ENCODE measurements around the gene NOTCH1.

Gene NOTCH1

DNA sequence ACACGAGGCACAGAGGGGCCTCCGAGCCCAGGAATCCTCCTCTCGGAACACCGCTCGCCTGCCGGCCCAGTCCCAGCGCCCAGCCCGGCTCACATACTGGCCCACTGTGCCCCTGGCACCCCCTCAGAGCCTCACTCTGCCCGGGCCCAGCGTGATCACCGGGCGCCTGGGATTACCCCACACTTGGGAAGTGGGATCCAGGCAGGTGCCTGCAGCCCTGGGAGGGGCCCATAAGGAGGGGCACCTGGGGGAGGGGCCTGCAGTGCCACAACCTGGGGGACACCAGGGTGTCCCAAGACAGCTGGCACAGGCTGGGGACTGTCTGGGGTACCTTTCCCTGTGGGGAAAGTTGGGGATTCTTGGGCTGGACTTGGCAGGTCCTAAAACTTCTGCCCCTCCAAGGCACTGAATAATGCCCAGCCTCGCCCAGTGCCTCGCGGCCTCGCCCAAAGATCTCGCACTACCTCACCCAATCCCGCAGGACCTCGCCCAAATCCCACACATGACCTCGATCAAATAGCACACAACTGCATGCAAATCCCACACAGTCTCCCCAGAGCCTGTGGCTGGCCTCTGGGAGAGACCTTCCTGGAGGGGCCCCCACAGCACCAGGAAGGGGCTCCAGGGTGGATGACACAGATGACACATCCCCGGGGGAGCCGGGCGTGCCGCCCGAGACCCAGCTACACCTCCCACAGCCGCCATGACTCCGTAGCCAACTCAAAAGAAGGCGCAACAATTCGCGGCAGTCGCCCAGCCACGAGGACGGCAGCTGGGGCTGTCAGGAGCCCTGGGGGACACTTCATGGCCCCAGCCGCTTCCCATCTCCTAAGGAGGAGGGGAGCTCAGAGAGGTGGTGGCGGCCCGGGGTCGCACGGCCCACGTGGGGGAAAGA is 13.7 kb downstream of the NOTCH1 start:
- no peak for DNase-seq (ENCODE audit: low read depth in 3 of 3)

DNA sequence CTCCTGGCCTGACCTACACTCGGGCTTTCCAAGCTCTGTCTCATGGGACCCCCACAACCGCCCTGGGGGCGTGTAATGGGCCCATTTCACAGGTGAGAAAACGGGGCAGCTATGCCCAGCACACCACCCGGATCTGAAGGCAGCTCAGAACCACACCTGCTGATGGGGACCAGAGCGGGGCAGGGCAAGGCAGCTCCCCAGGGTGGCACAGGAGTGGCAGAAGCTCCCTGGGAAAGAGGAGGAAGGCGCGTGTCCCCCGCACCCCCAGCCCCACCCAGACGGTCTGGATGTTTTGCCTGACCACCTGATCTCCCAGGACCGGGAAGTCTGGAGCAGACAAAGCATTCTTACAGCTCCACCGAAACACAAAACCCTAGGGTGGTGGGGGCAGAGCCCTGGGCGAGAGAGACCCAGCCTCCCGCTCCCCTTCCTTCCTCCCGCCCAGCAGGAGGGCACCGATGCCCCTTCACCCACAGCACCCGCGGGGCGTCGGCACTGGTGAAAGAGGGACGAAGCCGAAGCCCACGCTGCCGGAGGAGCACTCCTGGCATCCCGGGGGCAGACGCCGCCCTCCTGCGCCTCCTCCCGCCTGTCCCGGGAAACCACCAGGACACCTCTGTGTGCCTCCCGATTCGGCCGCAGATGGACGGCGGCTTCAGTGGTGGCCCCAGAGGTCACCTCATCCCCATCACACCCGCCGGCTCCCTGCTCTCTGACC is 14.5 kb downstream of the NOTCH1 start:
- DNase-seq (ENCODE audit: low read depth in 3 of 3), result no peak

DNA sequence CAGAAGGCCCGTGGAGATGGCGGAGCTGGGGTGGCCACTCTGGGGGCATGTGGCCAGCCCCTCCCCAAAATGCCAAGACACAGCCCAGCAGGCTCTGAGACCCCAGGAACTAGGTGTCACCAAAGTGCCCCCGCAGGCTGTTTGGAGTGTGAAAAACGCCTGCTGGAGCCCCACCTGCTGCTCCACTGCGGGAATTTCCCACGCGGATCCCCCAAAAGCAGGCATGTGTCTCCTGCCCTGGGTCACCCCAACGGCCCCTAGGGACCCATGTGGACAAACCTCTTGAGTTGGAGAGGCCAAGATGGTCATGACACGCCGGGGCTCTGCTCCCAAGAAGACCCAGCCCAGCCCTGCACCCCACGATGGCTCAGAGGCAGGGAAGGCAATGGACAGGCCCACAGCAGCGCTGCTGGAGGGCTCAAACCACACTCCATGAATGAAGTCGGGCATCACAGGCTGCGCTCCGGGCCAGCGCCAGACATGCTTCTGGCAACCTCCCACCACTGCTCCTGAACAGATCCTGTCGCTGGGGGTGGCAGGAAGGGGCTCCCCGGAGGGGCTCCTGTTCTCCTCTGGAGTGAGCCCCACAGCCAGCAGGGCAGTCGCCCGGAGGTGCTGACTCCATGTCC is 15.3 kb downstream of the NOTCH1 start:
- DNase-seq (ENCODE audit: low read depth in 3 of 3), result no peak

DNA sequence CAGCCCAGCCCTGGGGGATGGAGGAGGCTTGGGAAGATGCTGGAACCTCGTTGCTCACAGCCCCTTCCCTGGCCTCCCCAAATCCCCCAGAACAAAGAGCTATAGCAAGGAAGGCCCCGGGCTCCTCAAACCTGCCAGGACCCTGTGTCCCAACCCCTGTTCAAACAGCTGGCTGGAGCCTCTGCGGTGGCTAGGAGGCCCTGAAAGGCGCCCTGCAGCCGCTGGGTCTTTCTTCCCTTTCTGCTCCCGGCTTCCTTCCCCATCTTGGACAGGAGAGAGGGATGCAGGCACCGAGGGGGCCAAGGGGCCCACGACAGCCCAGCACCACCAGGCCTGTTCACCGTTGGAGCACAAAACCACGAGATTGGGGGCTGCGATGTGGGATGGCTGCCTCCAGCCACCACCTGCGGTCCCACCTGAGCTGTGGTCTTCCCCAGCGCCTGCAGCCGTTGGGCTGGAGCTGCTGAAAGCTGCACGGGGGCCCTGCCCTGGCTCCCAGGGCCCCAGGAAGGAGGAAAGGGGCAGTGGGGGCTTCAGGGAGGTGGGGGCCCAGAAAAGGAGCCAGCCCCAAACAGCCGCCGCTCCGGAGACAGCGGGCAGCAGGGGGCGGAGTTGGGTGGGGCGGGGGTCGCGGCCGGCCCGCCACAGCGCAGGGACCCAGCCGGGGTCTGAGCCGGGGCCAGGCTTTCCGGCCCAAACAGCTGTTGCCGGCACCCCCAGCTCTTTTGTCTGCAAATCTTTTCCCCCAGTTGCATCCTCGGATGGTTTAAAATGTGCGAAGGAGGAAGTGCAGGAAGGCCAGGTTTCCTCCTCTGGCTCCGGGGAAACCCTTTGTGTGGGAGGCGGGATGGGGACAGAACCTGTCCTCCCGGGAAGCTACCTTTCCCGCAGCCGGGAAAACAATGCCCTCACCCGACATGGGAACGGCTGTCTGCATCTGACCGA is 16.1 kb downstream of the NOTCH1 start:
- no peak for DNase-seq (ENCODE audit: low read depth in 3 of 3)

DNA sequence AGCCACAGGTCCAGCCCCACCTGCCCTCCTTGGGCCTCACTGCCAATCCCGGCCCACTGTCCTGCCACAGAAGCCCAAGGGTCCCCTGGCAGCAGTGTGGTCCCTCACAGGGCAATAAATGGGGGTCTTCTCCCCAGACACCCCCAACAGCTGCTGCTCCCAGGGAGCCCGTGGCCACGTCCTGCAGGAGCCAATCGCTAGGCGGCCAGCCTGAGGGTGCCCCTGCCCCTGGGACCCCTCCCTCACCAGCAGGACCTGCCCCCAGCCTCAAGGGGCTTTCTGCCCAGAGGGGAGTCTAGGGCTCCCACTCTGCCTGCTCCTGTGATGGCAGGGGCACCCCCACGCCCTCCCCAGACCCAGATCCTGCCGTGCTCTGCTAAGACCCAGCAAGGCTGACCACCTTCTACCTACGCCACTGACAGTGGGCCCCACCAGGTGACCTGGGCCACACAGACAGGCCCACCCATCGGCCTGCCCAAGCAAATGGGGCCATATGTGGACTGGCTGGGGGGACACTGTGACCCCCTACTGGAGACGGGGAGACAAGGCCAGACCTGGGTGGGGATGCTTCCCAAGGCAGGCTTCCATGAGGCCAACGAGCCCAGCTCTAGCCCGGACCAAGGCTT is 17.0 kb downstream of the NOTCH1 start:
- DNase-seq (ENCODE audit: low read depth in 3 of 3), result no peak

DNA sequence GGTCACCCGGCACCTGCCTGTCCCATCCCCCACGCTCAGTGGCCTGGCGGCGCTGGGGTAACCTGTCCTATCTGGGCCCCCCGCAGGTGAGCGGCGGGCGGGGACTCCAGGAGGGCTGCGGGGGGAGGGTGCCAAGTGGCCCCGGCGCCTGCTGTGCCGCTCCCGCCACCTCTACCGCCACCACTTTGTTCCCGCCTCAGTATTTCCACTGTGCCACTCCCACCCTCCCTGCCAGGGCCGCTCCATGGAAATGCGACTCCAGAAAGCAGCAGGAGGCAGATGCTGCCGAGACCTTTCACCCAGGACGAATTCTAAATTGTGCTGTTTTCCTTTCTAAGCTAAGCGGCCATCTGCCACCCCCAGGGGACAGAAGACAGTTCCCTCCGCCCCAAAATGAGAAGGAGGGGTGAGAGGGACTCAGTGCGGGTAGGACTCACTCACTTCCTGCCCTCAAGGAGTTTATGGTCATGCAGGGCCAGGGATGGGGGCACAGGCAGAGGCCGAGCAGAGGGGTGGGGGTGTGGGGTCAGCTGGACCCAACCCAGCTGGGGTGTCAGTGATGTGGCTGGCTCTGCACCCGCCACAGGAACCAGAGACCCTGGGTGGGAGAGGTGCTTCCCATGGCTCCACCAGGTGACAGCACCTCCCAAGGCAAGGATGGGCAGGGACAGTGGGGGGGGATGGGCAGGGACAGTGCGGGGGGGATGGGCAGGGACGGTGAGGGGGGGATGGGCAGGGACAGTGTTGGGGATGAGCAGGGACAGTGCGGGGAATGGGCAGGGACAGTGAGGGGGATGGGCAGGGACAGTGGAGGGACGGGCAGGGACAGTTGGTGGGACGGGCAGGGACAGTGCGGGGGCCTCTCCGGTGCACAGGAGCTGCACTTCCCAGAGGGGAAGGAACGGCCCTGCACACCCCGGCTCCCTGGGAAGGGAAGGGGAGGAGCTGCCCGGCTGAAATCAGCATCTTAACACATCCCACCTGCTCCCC is 17.8 kb downstream of the NOTCH1 start:
- no peak for DNase-seq (ENCODE audit: low read depth in 3 of 3)

DNA sequence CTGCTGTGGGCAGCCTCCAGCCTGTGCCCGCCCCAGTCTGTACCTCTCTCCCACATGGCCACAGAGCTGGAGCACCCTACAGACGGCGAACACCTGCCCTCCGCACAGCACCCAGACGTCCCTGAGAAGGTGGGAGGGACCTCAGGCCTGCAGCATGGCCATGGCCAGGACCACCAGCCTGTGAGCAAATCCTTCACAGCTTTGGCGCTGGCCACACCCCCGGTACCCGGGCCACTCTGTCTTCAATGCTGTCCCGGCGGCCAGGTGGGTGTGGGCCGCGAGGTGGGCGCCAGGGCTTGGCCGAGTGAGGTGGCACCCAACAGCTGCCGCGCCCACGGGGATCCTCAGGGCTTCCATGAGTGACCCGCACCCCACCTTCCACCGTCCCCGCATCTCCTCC is 18.7 kb downstream of the NOTCH1 start:
- DNase-seq (ENCODE audit: low read depth in 3 of 3), result no peak

DNA sequence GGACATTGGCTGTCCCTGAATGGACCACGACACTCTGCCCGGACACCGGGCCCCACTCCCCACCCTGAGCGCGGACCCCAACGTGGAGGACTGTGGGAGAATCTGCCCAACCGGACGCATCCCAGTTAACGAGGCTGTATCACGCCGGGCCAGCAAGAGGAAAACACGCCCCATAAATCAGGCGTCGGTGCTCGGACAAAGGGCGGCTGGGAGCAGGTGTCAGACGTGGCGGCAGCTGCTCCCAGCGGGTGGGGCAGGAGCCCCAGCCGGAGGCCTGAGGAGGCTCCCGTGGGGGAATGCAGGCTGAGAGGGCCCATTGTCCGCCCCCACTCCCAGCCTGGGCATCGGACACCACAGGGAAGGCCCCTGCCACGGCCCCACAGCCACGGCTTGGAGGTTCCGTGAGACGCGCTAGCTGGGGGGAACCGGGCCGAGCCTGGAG is 19.2 kb downstream of the NOTCH1 start:
- no peak for DNase-seq (ENCODE audit: low read depth in 3 of 3)

DNA sequence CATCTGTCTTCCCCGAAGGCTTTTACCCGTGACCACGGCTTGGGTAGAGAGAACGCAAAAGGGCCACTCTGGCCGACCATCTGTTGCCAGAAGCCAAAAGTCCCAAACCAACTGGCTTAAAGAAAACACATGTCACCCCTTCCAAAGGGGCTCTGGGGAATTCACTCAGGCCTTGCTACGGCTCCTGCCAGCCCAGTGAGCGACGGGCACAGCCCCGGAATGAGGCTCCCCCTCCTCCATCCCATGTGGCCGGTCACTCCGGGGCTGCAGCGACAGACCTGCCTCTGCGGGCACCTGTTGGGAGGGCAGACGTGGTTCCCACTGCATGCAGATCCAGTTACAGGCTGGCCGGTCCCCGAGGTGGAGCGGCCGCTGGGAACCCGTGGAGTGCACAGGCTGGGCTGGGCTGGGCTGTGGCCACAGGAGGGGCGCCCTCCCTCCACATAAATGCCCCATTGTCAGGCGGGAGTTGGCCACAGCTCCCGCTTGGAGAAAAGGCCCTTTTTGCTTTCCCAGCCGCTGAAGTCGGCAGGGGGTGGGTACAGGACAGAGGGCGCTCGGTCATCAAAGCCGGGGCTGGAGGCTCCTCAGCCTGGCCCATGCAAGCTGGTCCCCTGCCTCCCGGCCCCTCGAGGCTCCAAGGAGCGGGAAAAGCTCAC is 19.9 kb downstream of the NOTCH1 start:
- no peak for DNase-seq (ENCODE audit: low read depth in 3 of 3)

DNA sequence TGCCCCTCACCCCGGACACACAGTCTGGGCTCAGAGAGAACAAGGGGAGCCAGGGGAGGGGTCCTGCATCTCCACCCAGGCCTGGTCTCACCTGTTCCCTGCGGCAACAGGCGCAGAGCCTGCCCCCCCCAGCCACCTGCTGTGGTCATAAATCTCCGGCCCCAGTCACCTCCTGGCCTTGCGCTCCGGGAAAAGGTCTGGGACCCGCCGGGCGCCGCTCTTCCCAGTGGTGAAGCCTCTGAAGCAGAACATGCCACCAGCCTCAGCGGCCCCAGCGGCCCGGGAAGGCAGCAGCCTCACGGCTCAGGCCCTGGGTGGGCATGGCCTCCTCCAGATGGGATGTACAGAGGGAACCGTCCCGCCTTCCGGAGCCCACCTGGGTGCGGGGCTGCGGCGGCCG is 20.6 kb downstream of the NOTCH1 start:
- DNase-seq (ENCODE audit: low read depth in 3 of 3), result no peak

DNA sequence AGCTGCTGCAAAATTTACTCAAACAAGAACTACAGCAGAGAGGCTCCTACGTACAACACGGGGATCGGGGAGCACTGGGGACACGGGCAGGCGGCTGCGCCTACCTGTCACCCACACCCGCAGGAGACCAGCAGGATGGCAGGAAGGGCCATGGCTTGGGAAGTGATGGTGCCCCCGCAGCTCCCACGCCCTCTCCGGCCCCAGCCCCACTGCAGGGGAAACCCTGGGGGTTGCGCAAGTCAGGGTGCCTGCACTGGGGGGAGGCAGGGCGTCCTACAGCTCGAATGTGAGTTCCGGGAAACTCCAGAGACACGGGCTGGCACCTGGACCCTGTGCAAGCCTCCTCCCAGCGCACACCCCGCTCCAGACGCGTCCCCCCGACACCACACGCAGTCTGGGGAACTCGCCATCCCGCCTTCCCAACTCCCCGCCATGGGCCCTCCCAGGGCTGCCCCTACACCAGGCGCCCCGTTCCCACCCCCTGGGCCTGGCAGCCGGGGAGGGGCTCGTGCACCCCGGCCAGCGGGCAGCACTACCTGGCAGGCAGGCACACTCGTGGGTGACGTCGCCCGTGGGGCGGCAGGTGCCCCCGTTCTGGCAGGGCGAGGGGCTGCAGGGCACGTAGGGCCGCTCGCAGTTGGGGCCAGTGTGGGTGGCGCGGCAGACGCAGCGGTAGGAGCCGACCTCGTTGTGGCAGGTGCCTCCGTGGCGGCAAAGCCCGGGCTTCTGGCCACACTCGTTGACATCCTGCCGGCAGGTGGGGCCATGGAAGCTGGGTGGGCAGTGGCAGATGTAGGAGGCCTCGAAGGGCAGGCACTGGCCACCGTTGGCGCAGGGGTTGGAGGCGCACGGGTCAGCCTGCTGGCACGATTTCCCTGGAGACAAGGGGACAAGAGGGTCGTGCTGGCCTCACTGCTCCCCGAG is 23.3 kb downstream of the NOTCH1 start:
- no peak for DNase-seq (ENCODE audit: low read depth in 3 of 3)

DNA sequence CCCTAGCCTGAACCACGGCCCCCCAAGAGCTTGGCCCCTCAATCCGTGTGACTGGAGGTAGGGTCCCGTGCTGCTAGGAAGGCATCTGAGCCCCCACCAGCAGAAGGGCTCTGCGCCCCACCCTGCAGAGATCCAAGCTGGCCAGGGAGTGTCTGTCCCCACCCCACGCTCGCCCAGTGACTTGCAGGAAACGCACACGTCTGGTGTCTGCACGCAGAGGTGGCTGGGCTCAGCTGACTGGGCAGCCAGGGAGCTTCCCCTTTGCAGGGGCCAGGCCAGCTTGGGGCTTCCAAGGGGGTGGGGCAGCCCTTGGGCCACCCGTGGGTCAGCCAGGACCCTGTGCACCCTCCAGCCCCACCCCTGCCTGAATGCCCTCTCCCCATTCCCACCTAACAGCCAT is 24.3 kb downstream of the NOTCH1 start:
- DNase-seq (ENCODE audit: low read depth in 3 of 3), result no peak

DNA sequence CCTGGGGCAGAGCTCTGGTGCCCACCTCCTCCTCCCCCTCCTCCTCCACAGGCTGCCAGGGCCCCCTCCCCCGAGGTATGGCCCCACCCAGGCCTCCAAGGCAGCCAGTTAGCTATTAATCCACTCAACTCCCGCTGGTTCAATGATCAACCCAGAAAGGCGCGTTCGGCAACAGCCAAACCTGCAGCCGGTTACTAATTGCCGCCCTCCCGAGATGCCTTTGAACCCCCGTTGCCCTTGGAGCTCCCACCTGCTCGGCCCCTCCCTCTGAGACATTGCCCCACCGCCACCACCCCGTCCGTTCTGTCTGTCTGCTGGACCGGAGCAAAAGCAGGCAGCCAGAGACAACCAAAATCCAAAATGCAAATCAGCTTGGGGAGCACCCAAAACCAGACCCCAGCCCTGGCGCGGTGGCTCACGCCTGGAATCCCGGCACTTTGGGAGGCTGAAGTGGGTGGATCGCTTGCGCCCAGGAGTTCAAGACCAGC is 25.8 kb downstream of the NOTCH1 start:
- DNase-seq (ENCODE audit: low read depth in 3 of 3), result no peak

DNA sequence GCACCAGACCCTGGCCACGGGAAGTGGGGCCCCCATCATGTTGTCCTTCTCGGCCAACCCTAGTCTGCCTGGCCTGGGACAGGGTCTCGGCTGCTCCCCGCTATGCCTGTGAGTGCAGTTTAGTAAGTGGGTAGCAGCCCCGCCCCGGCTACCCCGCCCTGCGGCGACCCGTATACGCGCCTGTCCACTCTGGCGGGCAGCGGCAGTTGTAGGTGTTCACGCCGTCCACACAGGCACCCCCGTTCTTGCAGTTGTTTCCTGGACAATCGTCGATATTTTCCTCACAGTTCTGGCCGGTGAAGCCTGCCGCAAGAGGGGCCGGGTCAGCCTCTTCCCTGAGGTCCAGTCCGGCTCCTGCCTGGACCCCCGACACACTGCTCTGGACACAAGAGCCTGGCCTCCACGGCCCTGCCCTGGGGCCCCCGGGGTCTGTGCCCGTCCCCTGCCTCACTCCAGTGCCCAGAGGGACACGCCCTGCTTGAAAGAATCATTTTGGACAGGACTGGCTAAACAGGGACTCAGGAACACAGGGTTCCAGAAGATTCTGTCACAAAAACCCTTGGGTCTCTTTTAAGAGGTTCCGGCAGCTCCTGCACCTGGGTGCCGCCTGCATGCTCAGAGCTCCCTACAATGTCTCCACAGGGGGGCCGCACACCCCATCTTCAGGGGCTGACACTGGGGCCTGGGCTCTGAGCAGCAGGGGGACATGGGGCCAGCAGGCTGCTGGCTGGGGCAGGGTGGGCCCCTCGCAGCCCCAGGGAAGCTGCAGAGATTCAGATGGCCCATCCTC is 26.4 kb downstream of the NOTCH1 start:
- no peak for DNase-seq (ENCODE audit: low read depth in 3 of 3)

DNA sequence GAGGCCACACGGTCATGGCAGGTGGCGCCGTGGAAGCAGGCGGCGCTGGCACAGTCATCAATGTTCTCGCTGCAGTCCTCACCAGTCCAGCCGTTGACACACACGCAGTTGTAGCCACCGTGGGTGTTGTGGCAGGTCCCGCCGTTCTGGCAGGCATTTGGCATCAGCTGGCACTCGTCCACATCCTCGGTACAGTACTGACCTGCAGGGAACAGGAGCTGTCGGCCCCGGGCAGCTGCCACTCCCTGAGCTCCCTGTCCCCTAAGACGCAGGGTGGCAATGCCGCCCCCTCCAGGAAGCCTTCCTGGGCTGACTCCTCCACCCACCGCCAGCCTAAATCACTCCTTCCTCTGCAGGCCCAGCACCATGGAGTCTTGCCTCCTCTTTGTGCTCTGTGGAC is 27.2 kb downstream of the NOTCH1 start:
- DNase-seq (ENCODE audit: low read depth in 3 of 3), result no peak

DNA sequence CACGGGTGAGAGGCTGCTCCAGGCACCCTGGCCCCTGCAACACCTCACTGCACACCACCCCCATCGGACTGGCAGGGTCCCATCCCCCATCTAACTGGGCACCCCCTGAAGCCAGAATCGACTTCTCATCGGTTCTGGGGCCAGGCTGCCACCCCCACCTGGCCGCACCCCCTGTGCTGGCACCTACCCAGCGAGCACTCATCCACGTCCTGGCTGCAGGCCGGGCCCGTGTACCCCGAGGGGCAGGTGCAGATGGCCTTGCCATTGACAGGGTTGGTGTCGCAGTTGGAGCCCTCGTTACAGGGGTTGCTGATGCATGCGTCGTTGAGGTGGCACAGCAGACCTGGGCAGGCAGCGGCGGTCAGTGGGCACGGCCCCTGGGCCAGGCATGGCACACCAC is 27.9 kb downstream of the NOTCH1 start:
- no peak for DNase-seq (ENCODE audit: low read depth in 3 of 3)

All from stimulated activated CD4-positive, alpha-beta T cell treated with anti-CD3 and anti-CD28 coated beads, TNF-alpha, amount 100 ng/mL, for 4 hours (primary cell).